B cell (primary cell): ENCODE data around the gene SINHCAF.

ENCODE experiments used
- EZH2 ChIP-seq: IDR thresholded peaks from 2 replicates; pipeline ENCODE4 v1.6.1; 2012; ENCODE audit warnings: borderline replicate concordance, low read depth, mild to moderate bottlenecking, moderate library complexity, low read length; ENCODE audit not compliant: insufficient read depth, poor library complexity, severe bottlenecking
- TF ChIP-seq, protein P1 (sequence below): fragments of 200-600 bp; IDR thresholded peaks from one replicate; pipeline ENCODE4 v1.8.0; 2022; ENCODE audit warnings: antibody characterized with exemption, mild to moderate bottlenecking

DNA sequence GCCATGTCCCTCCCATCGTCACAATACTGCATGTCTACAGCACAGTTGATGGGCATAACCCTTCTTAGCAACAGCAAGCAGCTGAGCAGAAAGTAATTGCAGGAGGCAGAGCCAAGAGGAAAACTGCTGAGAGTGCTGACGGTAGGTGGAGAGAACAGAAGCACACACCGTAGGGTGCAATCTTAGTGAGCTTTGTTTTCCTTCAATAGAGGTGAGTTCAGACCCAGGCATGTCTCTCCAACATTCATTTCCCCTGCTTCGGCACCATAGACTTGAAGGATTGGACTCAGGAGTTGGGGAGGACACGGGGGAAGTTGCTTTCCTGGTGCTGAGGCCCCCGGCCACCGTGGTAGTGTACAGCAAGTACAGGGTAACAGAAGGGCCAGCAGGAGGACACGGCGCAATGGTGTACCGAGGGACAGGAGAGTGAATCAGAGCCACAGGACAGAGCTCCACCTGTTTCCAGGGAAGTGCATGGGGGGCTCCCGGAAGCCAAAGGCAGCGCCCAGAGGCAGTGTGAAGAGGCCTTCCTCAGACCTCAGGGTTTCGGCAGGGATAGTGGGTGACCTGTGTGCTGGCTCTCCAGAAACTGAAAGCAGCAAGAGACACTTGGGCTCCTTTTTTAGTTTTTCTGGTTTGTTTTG is 36.3 kb upstream of the SINHCAF start:
- TF ChIP-seq, protein P1, sequence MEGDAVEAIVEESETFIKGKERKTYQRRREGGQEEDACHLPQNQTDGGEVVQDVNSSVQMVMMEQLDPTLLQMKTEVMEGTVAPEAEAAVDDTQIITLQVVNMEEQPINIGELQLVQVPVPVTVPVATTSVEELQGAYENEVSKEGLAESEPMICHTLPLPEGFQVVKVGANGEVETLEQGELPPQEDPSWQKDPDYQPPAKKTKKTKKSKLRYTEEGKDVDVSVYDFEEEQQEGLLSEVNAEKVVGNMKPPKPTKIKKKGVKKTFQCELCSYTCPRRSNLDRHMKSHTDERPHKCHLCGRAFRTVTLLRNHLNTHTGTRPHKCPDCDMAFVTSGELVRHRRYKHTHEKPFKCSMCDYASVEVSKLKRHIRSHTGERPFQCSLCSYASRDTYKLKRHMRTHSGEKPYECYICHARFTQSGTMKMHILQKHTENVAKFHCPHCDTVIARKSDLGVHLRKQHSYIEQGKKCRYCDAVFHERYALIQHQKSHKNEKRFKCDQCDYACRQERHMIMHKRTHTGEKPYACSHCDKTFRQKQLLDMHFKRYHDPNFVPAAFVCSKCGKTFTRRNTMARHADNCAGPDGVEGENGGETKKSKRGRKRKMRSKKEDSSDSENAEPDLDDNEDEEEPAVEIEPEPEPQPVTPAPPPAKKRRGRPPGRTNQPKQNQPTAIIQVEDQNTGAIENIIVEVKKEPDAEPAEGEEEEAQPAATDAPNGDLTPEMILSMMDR = no peak
- TF ChIP-seq EZH2 = no peak
